ENCODE data around the gene CALB2. TPM values are rescaled to one million over a fixed set of nuclear protein-coding genes. Genes with fewer than 3 reads are reported as not detected.

CALB2 gene
- total and polyA plus RNA-seq, 2 donors from 2014 or later: 1.4 TPM; not detected in 1

DNA sequence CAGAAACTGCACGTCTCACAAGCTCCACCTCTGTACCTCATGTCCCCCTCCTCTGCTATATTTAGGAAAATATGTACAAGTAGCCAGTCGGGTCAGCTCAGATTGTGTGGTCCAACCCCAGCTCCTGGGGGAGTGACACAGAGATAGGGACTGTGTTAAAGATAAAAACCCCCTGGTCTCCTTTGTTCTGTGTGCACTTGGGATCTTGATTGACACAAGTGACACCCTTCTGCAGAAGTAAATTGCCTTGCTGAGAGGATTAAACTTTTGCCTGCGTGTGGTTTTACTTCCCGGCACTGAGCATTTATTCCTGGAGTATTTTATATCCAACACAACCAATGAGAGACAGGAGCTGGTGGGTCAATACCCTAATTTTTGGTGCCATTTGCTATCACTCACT, 45.8 kb downstream of the CALB2 start:
- Histone ChIP-seq H3K4me3 (ENCODE audit: low read length in 3 of 3) (no peak overlapping the region), H3K4me1 (ENCODE audit: control insufficient read depth in 2 of 3, insufficient read depth in 2 of 3, low read depth in 1 of 3, low read length in 3 of 3) (no peaks in the 10 kb centered on the region), H3K27ac (ENCODE audit: low read depth in 2 of 2, low read length in 2 of 2) (no peak overlapping the region), H3K9ac (ENCODE audit: low read length in 3 of 3) (no peak overlapping the region), H3K9me3 (ENCODE audit: control insufficient read depth in 2 of 3, insufficient read depth in 1 of 3, low read length in 3 of 3) (peaks cover 0 to 3% (median 0%) of the 10 kb centered on the region in 3 donors), H3K27me3 (ENCODE audit: control insufficient read depth, insufficient read depth, low read length) (no peaks in the 10 kb centered on the region), H3K36me3 (ENCODE audit: control insufficient read depth in 2 of 3, insufficient read depth in 3 of 3, low read length in 3 of 3) (no peaks in the 10 kb centered on the region)
- intact Hi-C loops (cut with DNase I): no loop called here
- TF ChIP-seq, protein P1, sequence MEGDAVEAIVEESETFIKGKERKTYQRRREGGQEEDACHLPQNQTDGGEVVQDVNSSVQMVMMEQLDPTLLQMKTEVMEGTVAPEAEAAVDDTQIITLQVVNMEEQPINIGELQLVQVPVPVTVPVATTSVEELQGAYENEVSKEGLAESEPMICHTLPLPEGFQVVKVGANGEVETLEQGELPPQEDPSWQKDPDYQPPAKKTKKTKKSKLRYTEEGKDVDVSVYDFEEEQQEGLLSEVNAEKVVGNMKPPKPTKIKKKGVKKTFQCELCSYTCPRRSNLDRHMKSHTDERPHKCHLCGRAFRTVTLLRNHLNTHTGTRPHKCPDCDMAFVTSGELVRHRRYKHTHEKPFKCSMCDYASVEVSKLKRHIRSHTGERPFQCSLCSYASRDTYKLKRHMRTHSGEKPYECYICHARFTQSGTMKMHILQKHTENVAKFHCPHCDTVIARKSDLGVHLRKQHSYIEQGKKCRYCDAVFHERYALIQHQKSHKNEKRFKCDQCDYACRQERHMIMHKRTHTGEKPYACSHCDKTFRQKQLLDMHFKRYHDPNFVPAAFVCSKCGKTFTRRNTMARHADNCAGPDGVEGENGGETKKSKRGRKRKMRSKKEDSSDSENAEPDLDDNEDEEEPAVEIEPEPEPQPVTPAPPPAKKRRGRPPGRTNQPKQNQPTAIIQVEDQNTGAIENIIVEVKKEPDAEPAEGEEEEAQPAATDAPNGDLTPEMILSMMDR (IDR thresholded peaks at IDR 0.05; ENCODE audit: borderline replicate concordance, extremely low read depth, insufficient read depth): no peak
- DNase-seq (no peak), FAIRE-seq (no peak)

DNA sequence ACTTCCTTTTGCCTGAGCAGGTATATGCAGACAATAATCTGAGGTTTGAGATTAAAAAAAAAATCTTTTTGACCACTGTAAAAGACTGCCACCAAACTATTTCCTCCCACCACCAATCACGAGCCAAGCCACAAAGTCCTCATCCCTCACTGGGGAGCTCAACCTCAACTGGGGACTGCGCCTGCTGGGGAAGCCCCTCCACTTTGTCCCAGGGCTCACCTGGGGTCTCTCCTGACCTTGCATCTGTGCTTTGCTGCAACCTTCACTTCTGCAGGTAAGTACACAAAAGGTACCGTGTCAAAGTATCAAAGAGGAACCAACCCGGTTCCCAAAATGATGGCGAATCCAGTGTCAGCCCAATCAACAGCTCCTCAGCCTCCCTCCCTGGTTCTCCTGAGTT, 47.8 kb downstream of the CALB2 start:
- no peak overlapping the region for H3K27ac ChIP-seq (ENCODE audit: low read depth in 2 of 2, low read length in 2 of 2)
- H3K4me1 ChIP-seq (ENCODE audit: control insufficient read depth in 2 of 3, insufficient read depth in 2 of 3, low read depth in 1 of 3, low read length in 3 of 3): no peaks in the 10 kb centered on the region
- intact Hi-C loops (cut with DNase I): no loop called here
- DNase-seq (no peak), FAIRE-seq (no peak)
- H3K9ac ChIP-seq (ENCODE audit: low read length in 3 of 3): no peak overlapping the region
- H3K36me3 ChIP-seq (ENCODE audit: control insufficient read depth in 2 of 3, insufficient read depth in 3 of 3, low read length in 3 of 3): no peaks in the 10 kb centered on the region
- TF ChIP-seq, protein P1 (IDR thresholded peaks at IDR 0.05; ENCODE audit: borderline replicate concordance, extremely low read depth, insufficient read depth): no peak
- no peak overlapping the region for H3K4me3 ChIP-seq (ENCODE audit: low read length in 3 of 3)
- H3K9me3 ChIP-seq (ENCODE audit: control insufficient read depth in 2 of 3, insufficient read depth in 1 of 3, low read length in 3 of 3): peaks cover 0 to 3% (median 0%) of the 10 kb centered on the region in 3 donors
- no peaks in the 10 kb centered on the region for H3K27me3 ChIP-seq (ENCODE audit: control insufficient read depth, insufficient read depth, low read length)

DNA sequence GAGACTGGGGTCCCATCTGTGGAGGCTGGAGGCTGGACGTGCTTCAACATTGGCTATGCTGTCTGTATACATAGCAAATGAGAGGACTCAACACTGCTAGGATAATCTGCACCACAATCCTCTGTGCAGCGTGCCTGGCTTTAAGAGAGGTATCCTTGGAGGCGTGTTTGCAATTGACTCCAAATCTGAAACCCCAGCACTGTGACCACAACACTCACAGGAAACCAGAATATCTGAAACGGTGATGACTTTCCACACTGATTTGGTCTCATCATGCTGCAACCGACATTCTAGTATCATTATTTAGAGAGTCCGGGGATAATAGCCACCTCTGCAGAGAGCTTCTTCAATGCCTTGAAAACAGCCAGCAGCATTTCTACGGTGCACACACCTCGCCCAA, 48.2 kb downstream of the CALB2 start:
- no peaks in the 10 kb centered on the region for H3K27me3 ChIP-seq (ENCODE audit: control insufficient read depth, insufficient read depth, low read length)
- no peak for FAIRE-seq
- no peaks in the 10 kb centered on the region for H3K36me3 ChIP-seq (ENCODE audit: control insufficient read depth in 2 of 3, insufficient read depth in 3 of 3, low read length in 3 of 3)
- no peak overlapping the region for H3K4me3 ChIP-seq (ENCODE audit: low read length in 3 of 3)
- H3K4me1 ChIP-seq (ENCODE audit: control insufficient read depth in 2 of 3, insufficient read depth in 2 of 3, low read depth in 1 of 3, low read length in 3 of 3): no peaks in the 10 kb centered on the region
- no peak overlapping the region for H3K27ac ChIP-seq (ENCODE audit: low read depth in 2 of 2, low read length in 2 of 2)
- no peak overlapping the region for H3K9ac ChIP-seq (ENCODE audit: low read length in 3 of 3)
- intact Hi-C loops (cut with DNase I): no loop called here
- TF ChIP-seq, protein P1 (IDR thresholded peaks at IDR 0.05; ENCODE audit: borderline replicate concordance, extremely low read depth, insufficient read depth): no peak
- no peak for DNase-seq
- peaks cover 0 to 3% (median 0%) of the 10 kb centered on the region in 3 donors for H3K9me3 ChIP-seq (ENCODE audit: control insufficient read depth in 2 of 3, insufficient read depth in 1 of 3, low read length in 3 of 3)

DNA sequence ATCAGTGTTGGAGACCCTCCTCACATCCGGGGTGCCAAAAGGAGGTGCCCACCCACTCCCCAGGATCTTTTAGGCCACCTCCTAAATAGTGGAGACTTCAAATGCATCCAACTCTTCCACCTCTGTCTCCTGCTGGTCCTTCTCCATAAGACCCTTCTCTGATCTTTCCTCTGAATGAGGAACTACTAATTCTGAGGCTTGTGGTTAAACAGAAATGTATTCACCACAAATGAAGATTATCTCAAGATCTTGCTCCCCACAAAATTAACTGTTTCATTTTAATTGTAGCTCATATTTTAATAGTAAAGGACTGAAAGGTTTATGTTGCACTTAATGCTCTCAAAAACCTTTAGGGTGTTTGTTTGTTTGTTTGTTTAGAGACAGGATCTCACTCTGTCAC, 49.2 kb downstream of the CALB2 start:
- H3K27ac ChIP-seq (ENCODE audit: low read depth in 2 of 2, low read length in 2 of 2): no peak overlapping the region
- intact Hi-C loops (cut with DNase I): no loop called here
- no peak overlapping the region for H3K9ac ChIP-seq (ENCODE audit: low read length in 3 of 3)
- TF ChIP-seq, protein P1 (IDR thresholded peaks at IDR 0.05; ENCODE audit: borderline replicate concordance, extremely low read depth, insufficient read depth): no peak
- FAIRE-seq (no peak), DNase-seq (no peak)
- H3K9me3 ChIP-seq (ENCODE audit: control insufficient read depth in 2 of 3, insufficient read depth in 1 of 3, low read length in 3 of 3): peaks cover 0 to 3% (median 0%) of the 10 kb centered on the region in 3 donors
- H3K4me1 ChIP-seq (ENCODE audit: control insufficient read depth in 2 of 3, insufficient read depth in 2 of 3, low read depth in 1 of 3, low read length in 3 of 3): no peaks in the 10 kb centered on the region
- H3K36me3 ChIP-seq (ENCODE audit: control insufficient read depth in 2 of 3, insufficient read depth in 3 of 3, low read length in 3 of 3): no peaks in the 10 kb centered on the region
- H3K4me3 ChIP-seq (ENCODE audit: low read length in 3 of 3): no peak overlapping the region
- H3K27me3 ChIP-seq (ENCODE audit: control insufficient read depth, insufficient read depth, low read length): no peaks in the 10 kb centered on the region

All from kidney (tissue), 14 donors.